Fibroblast of mammary gland (primary cell): ENCODE measurements around the gene DSCAM.

Experiments
- DNase-seq: peaks from one replicate; pipeline ENCODE4 v3.0.0-alpha.2; 2010; ENCODE audit warnings: low read depth
- H3K4me3 ChIP-seq: 2 replicates; pipeline ENCODE4 v1.5.1; 2011; ENCODE audit warnings: low read depth, mild to moderate bottlenecking, low read length, moderate library complexity; ENCODE audit not compliant: control insufficient read depth
- TF ChIP-seq, protein P1 (sequence below): conservative IDR thresholded peaks from 2 replicates; pipeline ENCODE4 v1.5.1; 2011; ENCODE audit warnings: low read depth, low read length, inconsistent platforms; ENCODE audit not compliant: control insufficient read depth, insufficient read depth

The DSCAM gene

DNA sequence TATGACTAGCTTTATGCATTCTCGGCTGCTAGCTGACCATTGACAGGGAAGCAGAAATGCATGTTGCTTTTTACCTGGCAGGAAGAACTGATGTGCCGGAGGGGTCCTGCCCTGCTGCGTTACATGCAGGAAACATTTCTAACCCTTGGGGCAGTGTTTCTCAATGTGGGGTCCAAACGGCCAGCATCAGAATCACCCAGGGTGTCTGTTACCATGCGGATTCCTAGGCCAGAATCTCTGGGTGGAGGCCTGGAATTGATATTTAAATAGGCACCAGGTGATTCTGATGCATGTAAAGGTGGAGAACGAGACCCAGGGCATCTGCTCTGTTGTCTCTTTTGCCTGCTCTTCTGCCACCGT is 797.0 kb downstream of the DSCAM start:
- H3K4me3 ChIP-seq: no peak overlapping the region
- no peak for DNase-seq
- TF ChIP-seq, protein P1, sequence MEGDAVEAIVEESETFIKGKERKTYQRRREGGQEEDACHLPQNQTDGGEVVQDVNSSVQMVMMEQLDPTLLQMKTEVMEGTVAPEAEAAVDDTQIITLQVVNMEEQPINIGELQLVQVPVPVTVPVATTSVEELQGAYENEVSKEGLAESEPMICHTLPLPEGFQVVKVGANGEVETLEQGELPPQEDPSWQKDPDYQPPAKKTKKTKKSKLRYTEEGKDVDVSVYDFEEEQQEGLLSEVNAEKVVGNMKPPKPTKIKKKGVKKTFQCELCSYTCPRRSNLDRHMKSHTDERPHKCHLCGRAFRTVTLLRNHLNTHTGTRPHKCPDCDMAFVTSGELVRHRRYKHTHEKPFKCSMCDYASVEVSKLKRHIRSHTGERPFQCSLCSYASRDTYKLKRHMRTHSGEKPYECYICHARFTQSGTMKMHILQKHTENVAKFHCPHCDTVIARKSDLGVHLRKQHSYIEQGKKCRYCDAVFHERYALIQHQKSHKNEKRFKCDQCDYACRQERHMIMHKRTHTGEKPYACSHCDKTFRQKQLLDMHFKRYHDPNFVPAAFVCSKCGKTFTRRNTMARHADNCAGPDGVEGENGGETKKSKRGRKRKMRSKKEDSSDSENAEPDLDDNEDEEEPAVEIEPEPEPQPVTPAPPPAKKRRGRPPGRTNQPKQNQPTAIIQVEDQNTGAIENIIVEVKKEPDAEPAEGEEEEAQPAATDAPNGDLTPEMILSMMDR: no peak

DNA sequence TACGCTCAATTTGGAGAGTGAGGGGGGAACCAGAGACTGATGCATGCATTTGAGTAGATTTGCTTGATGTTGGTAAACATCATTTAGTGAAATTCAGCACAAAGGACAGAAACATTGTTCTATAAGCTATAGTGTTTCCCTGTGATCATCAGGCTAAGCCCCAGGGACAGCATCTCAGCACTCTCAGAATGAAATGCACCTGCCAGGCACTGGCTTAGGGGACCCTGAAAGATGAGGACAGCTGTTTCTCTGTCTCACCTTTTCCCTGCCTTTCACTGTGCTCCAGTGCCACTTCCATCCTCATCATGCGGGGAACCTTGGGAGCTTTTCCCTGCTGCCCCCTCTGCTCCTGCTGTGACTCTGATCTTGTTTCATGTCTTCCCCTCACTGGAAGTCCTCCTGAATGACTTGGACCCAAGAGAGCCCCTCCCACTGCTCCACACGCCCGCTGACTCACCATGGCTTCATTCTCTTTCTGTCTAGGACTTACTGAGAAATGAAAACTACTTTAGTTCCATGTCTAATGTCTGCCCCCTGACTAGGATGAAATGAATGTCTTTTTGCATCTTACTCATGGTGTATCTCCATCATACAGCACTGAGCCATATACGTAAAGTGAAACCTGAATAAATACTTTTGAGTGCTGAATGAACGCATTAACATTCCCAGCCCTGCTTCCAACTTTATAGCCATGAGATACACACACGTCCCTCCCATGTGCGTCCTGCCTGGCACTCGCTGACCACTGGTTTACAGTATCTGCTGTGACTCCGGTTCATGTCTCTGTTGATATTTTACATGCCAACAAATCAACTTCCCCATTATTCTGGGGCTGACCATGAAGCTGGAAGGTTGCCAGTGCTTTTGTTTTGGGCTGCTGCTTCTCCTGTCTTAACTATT is 797.7 kb downstream of the DSCAM start:
- DNase-seq: no peak
- H3K4me3 ChIP-seq: no peak overlapping the region
- TF ChIP-seq, protein P1: no peak

DNA sequence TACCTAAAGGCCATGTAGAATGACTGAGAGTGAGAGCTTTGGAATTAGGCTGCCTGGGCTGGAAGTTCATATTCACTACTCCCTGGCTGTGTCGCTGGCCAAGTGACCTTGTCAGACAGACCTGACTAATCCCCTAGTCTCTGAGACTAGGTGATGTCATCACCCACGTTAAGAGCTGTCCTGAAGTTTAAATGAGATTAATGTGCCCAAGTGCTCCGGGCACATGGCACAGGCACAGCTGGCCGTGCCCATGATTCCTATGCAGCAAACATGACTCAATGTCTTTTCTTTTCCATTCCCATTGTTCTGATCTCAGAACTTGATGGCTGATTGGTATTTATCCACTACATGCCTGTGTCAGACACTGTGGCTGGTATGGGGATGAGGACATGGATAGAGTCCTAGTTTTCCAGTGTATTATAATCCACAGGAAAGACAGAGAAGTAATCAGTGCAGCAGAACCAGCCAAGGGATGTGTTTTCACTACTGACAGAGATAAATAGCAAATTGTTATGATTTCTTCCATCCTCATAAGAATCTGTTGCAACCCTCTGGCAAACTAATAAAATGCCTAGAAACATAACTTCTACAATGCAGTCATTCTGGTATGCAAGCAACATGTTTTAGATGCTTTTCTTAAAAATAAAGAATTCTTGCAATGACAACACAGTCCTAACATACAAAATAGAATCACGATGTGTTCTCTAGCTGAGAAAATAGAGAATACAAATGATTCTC is 798.8 kb downstream of the DSCAM start:
- H3K4me3 ChIP-seq: no peak overlapping the region
- TF ChIP-seq, protein P1: no peak
- DNase-seq: no peak

DNA sequence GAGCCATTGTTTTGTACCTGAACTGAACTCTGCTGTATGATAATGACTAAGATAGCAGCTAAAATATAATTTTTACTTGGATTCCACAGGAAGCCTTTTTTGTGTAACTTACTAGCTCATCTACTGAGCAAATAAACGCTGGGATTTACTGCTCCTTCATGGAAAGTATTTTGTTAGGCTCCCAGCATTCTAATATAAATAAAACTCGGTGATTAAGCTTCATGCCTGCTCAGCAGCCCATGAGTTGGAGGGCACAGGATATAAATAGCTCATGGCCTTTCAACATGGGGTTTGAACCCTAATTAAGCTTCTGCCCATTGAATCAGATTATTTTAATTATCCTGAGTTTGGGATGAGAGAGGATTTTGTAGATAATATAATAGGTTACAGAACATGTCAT is 799.7 kb downstream of the DSCAM start:
- no peak for DNase-seq
- TF ChIP-seq, protein P1: no peak
- H3K4me3 ChIP-seq: no peak overlapping the region

- TF ChIP-seq, protein P1: no peak
- no peak for DNase-seq
- H3K4me3 ChIP-seq: no peak overlapping the region
Measured at GRCh38 chr21:40043866-40044265, 803.1 kb downstream of the DSCAM start.

DNA sequence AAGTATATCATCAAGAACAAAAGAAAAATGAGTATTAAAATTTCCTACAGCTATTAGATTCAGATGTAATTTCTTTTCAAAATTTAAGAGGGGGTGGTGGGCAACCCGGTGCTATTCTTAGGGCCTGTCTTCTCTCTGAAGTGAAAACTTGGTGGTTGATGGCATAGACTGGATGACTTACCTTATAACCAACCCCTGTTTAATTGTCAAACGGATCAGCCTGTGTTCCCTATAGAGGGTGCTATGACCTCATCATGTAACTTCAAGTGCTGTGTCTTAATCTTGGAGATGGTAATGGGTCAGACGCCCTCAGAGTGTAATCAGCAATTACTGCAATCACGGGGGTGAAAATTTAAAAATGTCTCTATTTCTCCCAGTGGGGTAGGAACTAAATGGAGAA is 803.5 kb downstream of the DSCAM start:
- TF ChIP-seq, protein P1: no peak
- DNase-seq: no peak
- H3K4me3 ChIP-seq: no peak overlapping the region
